NCI-H2081 treated with DMSO at 0.1 percent for 48 hours (cell line): ENCODE measurements around the gene UIMC1.

ENCODE experiments used
- DNase-seq: peaks from one replicate; lab custom pipeline; 2025; lab: John Stamatoyannopoulos, UW

UIMC1 gene

GRCh38 chr5:176870110-176870591 lies 136.4 kb downstream of the UIMC1 start:
- no peak for DNase-seq

DNA sequence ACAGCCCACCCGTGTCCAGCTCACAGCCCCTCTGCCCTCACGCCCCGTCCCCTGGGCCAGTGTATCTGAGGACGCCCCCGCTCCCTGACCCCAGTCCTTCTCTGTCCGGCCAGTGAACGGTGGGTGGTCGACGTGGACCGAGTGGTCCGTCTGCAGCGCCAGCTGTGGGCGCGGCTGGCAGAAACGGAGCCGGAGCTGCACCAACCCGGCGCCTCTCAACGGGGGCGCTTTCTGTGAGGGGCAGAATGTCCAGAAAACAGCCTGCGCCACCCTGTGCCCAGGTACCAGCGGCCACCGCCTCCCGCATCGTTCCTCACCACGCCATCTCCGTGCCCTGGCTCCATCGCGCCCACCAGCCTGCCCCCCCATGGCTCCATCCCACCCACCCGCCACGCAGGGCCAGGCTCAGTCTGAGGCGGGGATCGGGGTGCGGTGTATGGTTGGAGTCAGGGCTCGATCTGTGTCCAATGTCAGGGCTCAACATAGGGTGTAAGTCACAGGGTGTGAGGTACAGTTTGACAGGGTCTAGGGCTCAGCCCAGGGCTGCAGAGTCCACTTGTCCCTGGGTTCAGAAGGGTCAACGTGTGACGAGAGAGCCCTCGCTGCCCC lies 137.0 kb downstream of the UIMC1 start:
- DNase-seq, result no peak

DNA sequence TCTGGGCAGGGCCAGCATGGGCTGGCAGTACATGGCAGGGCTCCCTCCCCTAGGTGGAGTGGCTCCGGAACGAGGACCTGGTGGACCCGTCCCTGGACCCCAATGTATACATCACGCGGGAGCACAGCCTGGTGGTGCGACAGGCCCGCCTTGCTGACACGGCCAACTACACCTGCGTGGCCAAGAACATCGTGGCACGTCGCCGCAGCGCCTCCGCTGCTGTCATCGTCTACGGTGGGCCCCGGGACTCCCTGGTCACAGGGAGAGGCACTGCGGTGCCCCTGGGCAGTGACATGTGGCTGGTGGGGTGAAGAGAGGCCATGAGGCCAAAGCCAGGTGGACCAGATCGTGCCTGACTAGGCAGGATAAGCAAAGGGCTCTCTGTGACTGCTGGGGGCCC lies 137.8 kb downstream of the UIMC1 start:
- DNase-seq, result no peak

- DNase-seq, result no peak
These were observed 138.5 kb downstream of the UIMC1 start for GRCh38 chr5:176868126-176868525.

- no peak for DNase-seq
These were observed 139.8 kb downstream of the UIMC1 start for GRCh38 chr5:176866707-176867310.

DNA sequence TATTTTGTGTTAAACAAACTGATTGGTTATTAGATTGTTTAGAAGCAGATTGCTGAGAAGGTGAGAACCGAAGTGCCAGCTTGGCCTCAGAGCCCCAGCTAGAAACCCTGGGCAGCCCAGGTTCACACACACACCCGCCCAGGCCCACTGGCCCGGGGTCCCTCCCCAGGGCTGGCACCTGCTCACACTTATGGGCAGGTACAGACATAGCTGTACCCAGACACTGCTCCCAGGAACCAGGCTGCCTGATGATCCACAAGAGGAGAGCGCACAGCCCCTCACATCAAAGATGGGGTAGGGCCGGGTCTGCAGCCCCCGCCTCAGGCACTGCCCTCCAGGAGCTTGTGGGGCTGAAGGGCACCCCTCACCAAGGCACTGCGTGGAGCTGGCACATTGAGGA lies 140.6 kb downstream of the UIMC1 start:
- no peak for DNase-seq

GRCh38 chr5:176864755-176865154 lies 141.8 kb downstream of the UIMC1 start:
- no peak for DNase-seq

DNA sequence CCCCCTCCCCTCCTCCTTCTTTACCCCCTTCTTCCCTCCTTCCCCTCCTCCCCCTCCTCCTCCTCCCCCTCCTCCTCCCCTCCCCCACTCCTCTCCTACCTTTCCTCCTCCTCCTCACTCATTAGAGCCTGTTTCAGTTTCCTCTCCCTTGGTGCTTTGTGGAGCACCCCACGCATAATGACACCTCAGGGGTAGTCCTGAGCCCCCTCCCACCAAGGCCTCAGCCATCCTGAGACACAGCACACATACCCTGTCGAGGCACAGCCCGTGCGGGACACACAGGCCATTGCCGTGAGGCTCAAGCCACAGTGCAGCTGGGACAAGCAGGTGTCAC lies 142.8 kb downstream of the UIMC1 start:
- DNase-seq, result no peak

- DNase-seq, result no peak
These were observed 143.4 kb downstream of the UIMC1 start for GRCh38 chr5:176863041-176863764.

DNA sequence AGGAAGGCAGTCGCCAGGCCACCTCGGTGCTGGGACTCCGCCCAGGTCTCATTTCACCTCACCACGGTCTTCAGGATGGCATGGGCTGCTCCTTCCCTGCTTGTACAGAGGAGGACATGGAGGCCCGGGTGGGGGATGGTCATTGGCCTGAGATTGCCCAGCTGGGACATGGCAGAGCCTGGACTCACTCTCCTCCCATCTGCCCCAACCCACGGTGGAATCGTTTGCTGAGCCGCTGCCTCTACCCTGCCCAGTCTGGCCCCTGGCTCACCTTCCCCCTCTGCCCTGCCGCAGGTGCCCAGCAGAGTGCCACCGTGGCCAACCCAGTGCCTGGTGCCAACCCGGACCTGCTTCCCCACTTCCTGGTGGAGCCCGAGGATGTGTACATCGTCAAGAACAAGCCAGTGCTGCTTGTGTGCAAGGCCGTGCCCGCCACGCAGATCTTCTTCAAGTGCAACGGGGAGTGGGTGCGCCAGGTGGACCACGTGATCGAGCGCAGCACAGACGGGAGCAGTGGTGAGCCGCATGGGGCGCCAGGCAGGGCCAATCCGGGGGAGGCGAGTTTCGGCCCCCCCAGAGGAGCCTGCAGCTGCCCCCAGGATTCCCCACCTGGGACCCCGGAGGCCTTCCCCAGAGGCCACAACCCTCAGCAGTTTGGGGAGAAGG lies 144.1 kb downstream of the UIMC1 start:
- DNase-seq, result no peak

DNA sequence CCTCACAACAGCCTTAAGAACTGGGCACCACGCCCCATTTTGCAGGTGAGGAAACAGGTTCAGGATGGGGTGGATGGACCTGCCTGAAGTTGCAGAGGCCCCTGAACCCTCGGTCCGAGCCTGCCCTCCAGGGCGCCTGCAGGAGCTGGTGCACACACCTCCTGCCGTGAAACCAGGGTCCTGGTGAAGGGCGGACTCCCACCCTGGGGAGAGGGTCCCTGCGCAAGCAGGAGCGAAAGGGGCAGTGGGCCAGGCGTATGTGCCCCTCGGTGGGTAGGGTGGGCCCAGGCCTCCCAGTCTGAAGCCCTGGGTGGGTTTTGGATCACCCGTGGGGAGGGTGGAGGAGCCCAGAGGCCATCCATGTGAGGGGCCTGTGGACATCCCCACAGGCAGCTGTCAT lies 145.3 kb downstream of the UIMC1 start:
- no peak for DNase-seq

DNA sequence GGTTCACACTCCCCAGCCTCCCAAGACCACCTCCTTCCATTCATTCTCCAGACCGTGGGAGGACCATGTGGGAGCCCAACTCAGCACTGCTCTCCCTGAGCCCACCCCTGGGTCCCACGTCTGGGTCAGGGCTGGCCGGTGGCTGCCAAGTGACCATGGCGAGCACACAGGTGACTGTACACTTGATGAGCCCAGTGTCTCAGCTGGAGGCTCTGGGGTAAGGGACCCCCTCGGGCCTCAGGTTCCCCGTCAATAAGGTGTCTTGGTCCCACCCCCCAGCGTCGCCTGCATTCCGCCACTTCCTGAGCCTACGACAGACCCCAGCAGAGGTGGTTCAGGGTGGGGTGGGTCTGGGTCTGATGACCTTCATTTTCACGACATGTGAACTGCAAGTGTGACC lies 146.2 kb downstream of the UIMC1 start:
- DNase-seq, result no peak

- DNase-seq, result no peak
These were observed 146.7 kb downstream of the UIMC1 start for GRCh38 chr5:176859916-176860315.

- DNase-seq, result no peak
These were observed 148.7 kb downstream of the UIMC1 start for GRCh38 chr5:176857894-176858273.

DNA sequence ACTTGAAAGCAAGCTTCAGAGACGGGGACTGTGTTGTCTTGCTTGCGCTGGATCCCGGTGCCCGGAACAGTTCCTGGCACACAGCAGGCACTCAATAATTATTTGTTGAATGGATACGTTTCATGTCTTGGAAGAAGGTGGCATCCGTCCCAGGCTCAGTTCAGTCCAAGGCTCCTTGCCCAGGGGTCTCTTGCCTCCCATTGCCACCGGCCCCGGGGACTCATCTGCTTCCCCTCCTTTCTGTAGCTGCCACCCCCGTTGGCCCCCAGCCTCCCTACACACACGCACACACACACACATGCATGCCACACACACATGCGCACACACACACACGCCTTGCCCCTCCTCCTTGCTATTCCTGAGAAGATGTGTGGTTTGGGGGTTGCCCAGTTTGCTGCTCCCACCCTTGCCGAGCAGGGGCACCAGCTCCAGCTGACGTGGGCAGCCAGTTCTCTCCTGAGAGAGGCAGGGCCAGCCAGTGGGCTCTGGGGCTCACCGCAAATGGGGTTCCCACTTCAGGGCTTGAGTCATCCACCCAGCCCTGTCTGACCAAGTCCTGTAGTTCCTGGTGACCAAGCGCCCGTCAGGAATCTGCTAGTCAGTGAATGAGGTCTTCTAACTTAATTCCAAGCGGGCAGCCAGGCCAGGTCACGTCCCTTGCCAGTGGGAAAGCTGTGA lies 149.2 kb downstream of the UIMC1 start:
- DNase-seq, result no peak

- no peak for DNase-seq
These were observed 149.8 kb downstream of the UIMC1 start for GRCh38 chr5:176856746-176857145.

DNA sequence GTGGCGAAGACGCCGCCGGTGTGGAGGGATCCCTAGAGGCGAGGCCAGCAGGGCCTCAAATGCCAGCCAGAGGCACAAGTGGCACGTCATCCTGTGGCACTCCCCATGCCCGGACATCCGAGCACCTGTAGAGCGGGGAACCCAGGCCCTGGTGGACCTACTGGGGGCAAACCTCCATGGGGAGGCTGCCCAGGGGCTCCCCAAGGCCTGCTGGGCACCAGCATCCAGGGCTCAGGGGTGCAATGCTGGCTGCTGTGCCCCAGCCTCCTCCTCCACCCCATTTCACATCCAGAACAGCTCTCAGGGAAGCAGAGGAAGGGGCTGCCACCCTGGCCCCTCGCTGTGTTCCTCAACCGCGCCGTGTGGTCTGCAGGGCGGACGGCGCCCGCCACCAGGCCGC lies 151.0 kb downstream of the UIMC1 start:
- DNase-seq, result no peak
